BE2C (cell line): ENCODE measurements around the gene PRSS1.
"Not testable (repeated sequence)": the region's sequence is repeated elsewhere in the genome, so short reads cannot be mapped to it uniquely, and the experiment has no call there.

ENCODE experiments used
- DNase-seq: peaks from one replicate; pipeline ENCODE4 v3.0.0-alpha.2; 2020
- H3K27me3 ChIP-seq: fragments of 250-450 bp; sonication (Bioruptor Pico); 2 replicates; pipeline ENCODE4 v1.5.1; 2020; ENCODE audit warnings: mild to moderate bottlenecking
- H3K36me3 ChIP-seq: fragments of 250-450 bp; sonication (Bioruptor Pico); 2 replicates; pipeline ENCODE4 v1.5.1; 2020; ENCODE audit warnings: mild to moderate bottlenecking
- H3K4me1 ChIP-seq: fragments of 250-450 bp; sonication (Bioruptor Pico); 2 replicates; pipeline ENCODE4 v1.5.1; 2020
- H3K4me3 ChIP-seq: 2 replicates; pipeline ENCODE4 v1.5.1; 2011; ENCODE audit warnings: low read depth, low read length
- H3K9me3 ChIP-seq: fragments of 250-450 bp; sonication (Bioruptor Pico); 2 replicates; pipeline ENCODE4 v1.5.1; 2020
- TF ChIP-seq, protein P1 (sequence below): IDR thresholded peaks from 2 replicates; pipeline ENCODE4 v1.5.1; 2012; ENCODE audit warnings: mild to moderate bottlenecking, low read depth, low read length

PRSS1 gene

GRCh38 chr7:142753366-142753765 is 4.1 kb downstream of the PRSS1 start:
- Histone ChIP-seq H3K36me3 (no peaks in the 10 kb centered on the region), H3K4me1 (no peaks in the 10 kb centered on the region), H3K9me3 (no peaks in the 10 kb centered on the region), H3K27me3 (no peaks in the 10 kb centered on the region), H3K4me3 (no peak overlapping the region)
- no peak for DNase-seq
- TF ChIP-seq, protein P1, sequence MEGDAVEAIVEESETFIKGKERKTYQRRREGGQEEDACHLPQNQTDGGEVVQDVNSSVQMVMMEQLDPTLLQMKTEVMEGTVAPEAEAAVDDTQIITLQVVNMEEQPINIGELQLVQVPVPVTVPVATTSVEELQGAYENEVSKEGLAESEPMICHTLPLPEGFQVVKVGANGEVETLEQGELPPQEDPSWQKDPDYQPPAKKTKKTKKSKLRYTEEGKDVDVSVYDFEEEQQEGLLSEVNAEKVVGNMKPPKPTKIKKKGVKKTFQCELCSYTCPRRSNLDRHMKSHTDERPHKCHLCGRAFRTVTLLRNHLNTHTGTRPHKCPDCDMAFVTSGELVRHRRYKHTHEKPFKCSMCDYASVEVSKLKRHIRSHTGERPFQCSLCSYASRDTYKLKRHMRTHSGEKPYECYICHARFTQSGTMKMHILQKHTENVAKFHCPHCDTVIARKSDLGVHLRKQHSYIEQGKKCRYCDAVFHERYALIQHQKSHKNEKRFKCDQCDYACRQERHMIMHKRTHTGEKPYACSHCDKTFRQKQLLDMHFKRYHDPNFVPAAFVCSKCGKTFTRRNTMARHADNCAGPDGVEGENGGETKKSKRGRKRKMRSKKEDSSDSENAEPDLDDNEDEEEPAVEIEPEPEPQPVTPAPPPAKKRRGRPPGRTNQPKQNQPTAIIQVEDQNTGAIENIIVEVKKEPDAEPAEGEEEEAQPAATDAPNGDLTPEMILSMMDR: no peak

- H3K4me3 ChIP-seq, H3K9me3 ChIP-seq, DNase-seq, H3K4me1 ChIP-seq, H3K27me3 ChIP-seq, H3K36me3 ChIP-seq: not testable (repeated sequence)
Observed at GRCh38 chr7:142753925-142754491, 4.7 kb downstream of the PRSS1 start.

GRCh38 chr7:142754681-142755575 is 5.7 kb downstream of the PRSS1 start:
- TF ChIP-seq, protein P1: no peak
- Histone ChIP-seq H3K27me3 (no peaks in the 10 kb centered on the region), H3K9me3 (no peaks in the 10 kb centered on the region), H3K36me3 (no peaks in the 10 kb centered on the region), H3K4me1 (no peaks in the 10 kb centered on the region), H3K4me3 (no peak overlapping the region)
- DNase-seq: no peak

DNA sequence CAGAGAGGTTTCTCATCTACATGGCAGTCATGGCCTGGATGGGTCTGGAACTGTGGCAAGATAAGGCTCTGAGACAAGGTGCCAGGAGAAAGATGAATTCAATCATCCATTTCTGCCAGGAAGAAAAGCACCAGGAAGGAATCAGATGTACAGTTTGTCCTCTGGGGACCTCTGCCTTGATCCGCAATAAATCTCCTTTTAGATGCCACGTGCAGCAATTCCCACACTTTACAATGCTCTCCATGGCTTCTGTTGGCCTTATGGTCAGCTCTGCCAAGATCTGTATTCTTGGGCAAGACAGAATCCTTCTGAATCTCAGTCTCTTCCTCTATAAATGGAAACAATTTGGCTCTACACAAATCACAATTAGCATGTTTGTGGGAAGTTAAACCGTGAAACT is 9.0 kb downstream of the PRSS1 start:
- not testable (repeated sequence) for H3K27me3 ChIP-seq, H3K4me1 ChIP-seq, H3K9me3 ChIP-seq, DNase-seq, H3K36me3 ChIP-seq, H3K4me3 ChIP-seq

DNA sequence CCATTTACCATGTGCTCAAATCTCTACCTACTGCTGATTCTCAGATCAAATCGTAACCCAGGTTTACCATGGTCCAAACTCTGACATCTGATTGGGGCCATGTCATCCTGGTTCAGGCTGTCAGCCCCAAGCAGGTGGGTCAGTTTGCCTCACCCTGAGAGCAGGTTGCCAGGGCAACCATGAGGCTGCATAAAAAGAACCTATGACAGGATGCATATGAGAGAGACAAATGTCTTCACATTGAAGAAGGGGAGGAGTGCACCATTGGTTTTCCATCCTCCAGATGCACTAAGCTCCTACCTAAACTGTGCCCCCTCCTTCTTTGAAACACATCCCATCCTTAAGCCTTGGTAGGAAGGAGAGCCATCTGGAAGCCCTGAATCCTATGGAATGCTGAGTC is 10.2 kb downstream of the PRSS1 start:
- H3K4me3 ChIP-seq: no peak overlapping the region
- no peaks in the 10 kb centered on the region for H3K36me3 ChIP-seq
- no peaks in the 10 kb centered on the region for H3K4me1 ChIP-seq
- no peaks in the 10 kb centered on the region for H3K27me3 ChIP-seq
- TF ChIP-seq, protein P1: no peak
- no peaks in the 10 kb centered on the region for H3K9me3 ChIP-seq
- no peak for DNase-seq

GRCh38 chr7:142760071-142760642 is 10.9 kb downstream of the PRSS1 start:
- no peaks in the 10 kb centered on the region for H3K27me3 ChIP-seq

GRCh38 chr7:142761606-142762005 is 12.3 kb downstream of the PRSS1 start:
- not testable (repeated sequence) for H3K4me3 ChIP-seq, H3K9me3 ChIP-seq, H3K4me1 ChIP-seq, H3K36me3 ChIP-seq, DNase-seq, H3K27me3 ChIP-seq

More at GRCh38 chr7:142760071-142760642, 10.9 kb downstream of the PRSS1 start:
- Histone ChIP-seq H3K36me3 (no peaks in the 10 kb centered on the region), H3K4me3 (no peak overlapping the region), H3K9me3 (no peaks in the 10 kb centered on the region), H3K4me1 (no peaks in the 10 kb centered on the region)
- DNase-seq: no peak
- TF ChIP-seq, protein P1: no peak
